SW480 (cell line): ENCODE data around the gene SPPL3.
"Not testable (repeated sequence)": the region's sequence is repeated elsewhere in the genome, so short reads cannot be mapped to it uniquely, and the experiment has no call there.

Experiments
- DNase-seq: peaks from one replicate; pipeline ENCODE4 v3.0.0-alpha.2; 2016; ENCODE audit warnings: low spot score

SPPL3 gene

GRCh38 chr12:120920178-120920577 lies 16.0 kb upstream of the SPPL3 start:
- DNase-seq = no peak

GRCh38 chr12:120917748-120918147 lies 13.6 kb upstream of the SPPL3 start:
- DNase-seq = no peak

- DNase-seq = no peak
Observed at GRCh38 chr12:120916561-120916960, 12.4 kb upstream of the SPPL3 start.

- DNase-seq = no peak
Observed at GRCh38 chr12:120914794-120915193, 10.6 kb upstream of the SPPL3 start.

- no peak for DNase-seq
Observed at GRCh38 chr12:120909633-120910298, 5.6 kb upstream of the SPPL3 start.

- DNase-seq = no peak
Observed at GRCh38 chr12:120905856-120906384, 1.8 kb upstream of the SPPL3 start.

GRCh38 chr12:120903412-120904196 lies 554 bp downstream of the SPPL3 start:
- peak; percentile 66 for DNase-seq

- DNase-seq = no peak
Observed at GRCh38 chr12:120902846-120903411, 1.2 kb downstream of the SPPL3 start.

GRCh38 chr12:120901818-120902217 lies 2.3 kb downstream of the SPPL3 start:
- no peak for DNase-seq

- not testable (repeated sequence) for DNase-seq
Observed at GRCh38 chr12:120901101-120901500, 3.1 kb downstream of the SPPL3 start.

GRCh38 chr12:120895532-120895931 lies 8.6 kb downstream of the SPPL3 start:
- DNase-seq = no peak

- DNase-seq = no peak
Observed at GRCh38 chr12:120892265-120892664, 11.9 kb downstream of the SPPL3 start.

- DNase-seq = no peak
Observed at GRCh38 chr12:120890963-120891362, 13.2 kb downstream of the SPPL3 start.

GRCh38 chr12:120887253-120888043 lies 16.7 kb downstream of the SPPL3 start:
- no peak for DNase-seq

- DNase-seq = no peak
Observed at GRCh38 chr12:120886199-120887018, 17.7 kb downstream of the SPPL3 start.

GRCh38 chr12:120885521-120885920 lies 18.6 kb downstream of the SPPL3 start:
- no peak for DNase-seq

GRCh38 chr12:120884644-120885043 lies 19.5 kb downstream of the SPPL3 start:
- no peak for DNase-seq

GRCh38 chr12:120882055-120882555 lies 22.1 kb downstream of the SPPL3 start:
- no peak for DNase-seq

GRCh38 chr12:120879718-120880300 lies 24.3 kb downstream of the SPPL3 start:
- no peak for DNase-seq

- DNase-seq = peak; percentile 18
Observed at GRCh38 chr12:120879102-120879501, 25.1 kb downstream of the SPPL3 start.
